Measurements from ENCODE around the gene STRA6.

STRA6 gene

DNA sequence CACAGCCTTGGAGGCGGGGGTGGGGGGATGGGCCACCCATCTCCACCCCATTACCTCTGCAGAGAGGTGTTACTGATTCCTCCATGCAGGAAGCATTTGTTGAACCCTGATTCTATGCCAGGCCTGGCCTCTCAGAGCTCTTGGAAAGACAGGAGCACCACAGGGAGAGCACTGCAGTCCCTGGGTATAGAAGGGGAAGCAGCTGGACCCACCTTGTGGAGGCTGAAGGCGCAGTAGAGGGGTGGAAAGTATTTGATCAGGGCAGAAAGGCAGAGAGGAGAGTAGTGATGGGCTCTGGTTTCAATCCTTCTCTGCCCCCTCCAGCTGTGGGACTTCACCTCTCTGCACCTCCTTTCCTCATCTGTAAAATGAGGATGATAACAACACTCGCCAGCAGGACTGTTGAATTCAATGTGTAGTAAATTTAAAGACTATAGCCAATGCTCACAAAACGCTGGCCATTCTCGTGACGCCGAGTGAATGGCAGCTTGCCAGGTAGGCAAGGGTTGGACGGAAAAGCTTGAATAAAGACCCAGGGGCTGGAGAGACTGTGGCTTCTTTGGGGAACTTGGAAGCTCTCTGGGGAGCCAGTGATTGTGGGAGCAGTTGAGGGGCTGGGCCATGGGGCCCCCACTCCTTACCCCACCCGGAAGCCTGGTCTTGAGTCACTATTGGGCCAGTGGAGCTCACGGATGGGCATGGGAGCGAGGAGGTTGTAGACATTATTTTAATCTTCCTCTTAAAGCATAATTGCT is 25.6 kb upstream of the STRA6 start:
- DNase-seq (ENCODE audit: extremely low spot score), result no peak
- ChIA-PET POLR2A (no interaction called here), CTCF (no interaction called here)
- TF ChIP-seq CTCF (IDR thresholded peaks at IDR 0.05; ENCODE audit: control extremely low read depth, extremely low read depth, low read depth, missing control alignments), result no peak

- TF ChIP-seq CTCF (IDR thresholded peaks at IDR 0.05; ENCODE audit: control extremely low read depth, extremely low read depth, low read depth, missing control alignments), result no peak
- CTCF ChIA-PET, result no interaction called here
- no peak for DNase-seq (ENCODE audit: extremely low spot score)
- POLR2A ChIA-PET, result no interaction called here
Measured at GRCh38 chr15:74226761-74227540, 24.4 kb upstream of the STRA6 start.

GRCh38 chr15:74225928-74226327 is 23.3 kb upstream of the STRA6 start:
- DNase-seq (ENCODE audit: extremely low spot score), result no peak
- no peak for TF ChIP-seq CTCF (IDR thresholded peaks at IDR 0.05; ENCODE audit: control extremely low read depth, extremely low read depth, low read depth, missing control alignments)
- CTCF ChIA-PET, result no interaction called here
- POLR2A ChIA-PET, result no interaction called here

DNA sequence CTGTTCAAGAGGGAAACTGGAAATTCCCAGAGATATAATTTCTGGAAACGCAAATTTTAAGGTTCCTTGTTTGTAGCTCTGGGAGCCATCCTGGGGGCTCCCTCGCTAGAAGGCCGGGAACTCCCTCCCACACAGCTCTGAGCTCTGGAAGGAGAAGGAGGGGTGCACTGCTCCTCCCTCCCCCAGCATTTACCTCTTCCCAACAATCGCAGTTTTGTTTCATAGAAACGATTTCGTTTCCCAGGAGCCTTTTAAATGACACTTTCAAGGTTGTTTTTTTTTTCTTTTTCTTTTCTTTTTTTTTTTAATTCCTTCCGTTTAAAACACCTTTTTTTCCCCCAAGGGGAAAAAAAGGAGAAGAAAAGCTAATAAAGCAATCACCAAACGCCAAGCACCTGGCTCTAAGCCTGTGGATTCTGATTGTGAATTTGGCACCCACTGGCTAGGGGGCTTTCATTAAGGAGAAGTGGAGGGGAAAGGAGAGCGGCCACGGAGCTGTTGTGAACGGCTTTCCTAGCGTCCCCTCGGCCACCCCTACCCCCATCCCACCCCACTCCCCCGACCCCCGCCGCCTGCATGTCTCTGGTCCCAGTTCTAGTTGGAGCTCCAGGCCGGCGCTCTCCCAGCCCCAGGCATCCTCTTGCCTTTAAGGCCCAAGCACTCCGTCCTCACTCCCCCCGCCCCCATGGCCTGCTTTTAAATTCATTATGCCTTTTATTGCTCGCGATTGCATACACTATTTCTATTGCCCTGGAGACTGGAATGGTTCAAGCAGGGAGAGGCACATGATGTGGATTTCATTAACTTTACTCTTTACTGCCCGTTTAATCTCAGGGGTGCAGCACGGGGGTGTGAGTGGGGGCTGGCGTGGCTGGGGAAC is 19.9 kb upstream of the STRA6 start:
- no peak for DNase-seq (ENCODE audit: extremely low spot score)
- ChIA-PET CTCF (interaction anchor here (1.1 to 1.3 kb wide), 5 partner anchors 9 to 235 kb away, joined by 3 to 4 read pairs (median 3); no protein-coding TSS in a partner anchor), POLR2A (no interaction called here)
- no peak for TF ChIP-seq CTCF (IDR thresholded peaks at IDR 0.05; ENCODE audit: control extremely low read depth, extremely low read depth, low read depth, missing control alignments)

GRCh38 chr15:74221399-74222239 is 19.0 kb upstream of the STRA6 start:
- no peak for TF ChIP-seq CTCF (IDR thresholded peaks at IDR 0.05; ENCODE audit: control extremely low read depth, extremely low read depth, low read depth, missing control alignments)
- ChIA-PET POLR2A (no interaction called here), CTCF (interaction anchor here (0.7 to 1.6 kb wide), 6 partner anchors 9 to 234 kb away, joined by 3 to 5 read pairs (median 3); no protein-coding TSS in a partner anchor)
- no peak for DNase-seq (ENCODE audit: extremely low spot score)

Data from GM10248 (cell line).